OCI-LY1 (cell line): Measurements from ENCODE around the gene PIGW.

Experiments
- CTCF ChIP-seq: fragments of 200-600 bp; sonication (generic), shearing (Covaris generic); IDR thresholded peaks from 2 replicates; pipeline ENCODE4 v1.5.1; 2017; ENCODE audit warnings: mild to moderate bottlenecking, antibody characterized with exemption, low read length, moderate library complexity, mixed read lengths
- EZH2 ChIP-seq: fragments of 200-600 bp; sonication (generic), shearing (Covaris generic); IDR thresholded peaks from 2 replicates; pipeline ENCODE4 v1.8.0; 2017; ENCODE audit warnings: borderline replicate concordance, mixed run types, mild to moderate bottlenecking, antibody characterized with exemption, low read length, moderate library complexity, mixed read lengths

GRCh38 chr17:36540696-36541095, 5.9 kb downstream of the PIGW start:
- TF ChIP-seq CTCF (no peak), EZH2 (no peak)
